GM21381 (cell line): ENCODE measurements around the gene VTCN1.
"Not testable (repeated sequence)": the region's sequence is repeated elsewhere in the genome, so short reads cannot be mapped to it uniquely, and the experiment has no call there.

Source experiments
- ATAC-seq: cut with Tn5 transposase; IDR thresholded peaks from one replicate; pipeline ENCODE4 v1.9.1; 2021; ENCODE audit warnings: mild to moderate bottlenecking, moderate library complexity; ENCODE audit not compliant: unreplicated experiment

VTCN1 gene

GRCh38 chr1:117128323-117129079 is 82.2 kb downstream of the VTCN1 start:
- no peak for ATAC-seq

- no peak for ATAC-seq
Measured at GRCh38 chr1:117127795-117128194, 82.9 kb downstream of the VTCN1 start.

GRCh38 chr1:117124661-117125060 is 86.1 kb downstream of the VTCN1 start:
- ATAC-seq: no peak

GRCh38 chr1:117123274-117123673 is 87.5 kb downstream of the VTCN1 start:
- ATAC-seq: no peak

- ATAC-seq: no peak
Measured at GRCh38 chr1:117122330-117123025, 88.2 kb downstream of the VTCN1 start.

GRCh38 chr1:117121589-117122329 is 89.0 kb downstream of the VTCN1 start, which contains the start of gene TRIM45:
Gene TRIM45 (minus strand): TSS chr1:117121749. CDS start chr1:117121201, 548 bp downstream.
- peak; percentile 86 for ATAC-seq

GRCh38 chr1:117120774-117121588 is 89.7 kb downstream of the VTCN1 start:
- ATAC-seq: no peak

- ATAC-seq: not testable (repeated sequence)
Measured at GRCh38 chr1:117119144-117119543, 91.6 kb downstream of the VTCN1 start.

- ATAC-seq: no peak
Measured at GRCh38 chr1:117118137-117118536, 92.6 kb downstream of the VTCN1 start.

GRCh38 chr1:117117697-117118096 is 93.0 kb downstream of the VTCN1 start:
- no peak for ATAC-seq

- ATAC-seq: no peak
Measured at GRCh38 chr1:117116784-117117130, 94.0 kb downstream of the VTCN1 start.

GRCh38 chr1:117116090-117116783 is 94.5 kb downstream of the VTCN1 start:
- ATAC-seq: no peak

- ATAC-seq: no peak
Measured at GRCh38 chr1:117114877-117115276, 95.8 kb downstream of the VTCN1 start.

GRCh38 chr1:117113199-117113598 is 97.5 kb downstream of the VTCN1 start:
- no peak for ATAC-seq

GRCh38 chr1:117112047-117112717 is 98.5 kb downstream of the VTCN1 start:
- ATAC-seq: no peak

GRCh38 chr1:117110774-117111173 is 100.0 kb downstream of the VTCN1 start:
- ATAC-seq: no peak

- ATAC-seq: no peak
Measured at GRCh38 chr1:117107364-117107763, 103.4 kb downstream of the VTCN1 start.

- no peak for ATAC-seq
Measured at GRCh38 chr1:117106478-117106877, 104.2 kb downstream of the VTCN1 start.

- ATAC-seq: no peak
Measured at GRCh38 chr1:117105722-117106121, 105.0 kb downstream of the VTCN1 start.

- no peak for ATAC-seq
Measured at GRCh38 chr1:117104986-117105385, 105.7 kb downstream of the VTCN1 start.
